ENCODE measurements around the gene ATAD3C.
"Not testable (repeated sequence)": the region's sequence is repeated elsewhere in the genome, so short reads cannot be mapped to it uniquely, and the experiment has no call there.

ATAD3C gene

DNA sequence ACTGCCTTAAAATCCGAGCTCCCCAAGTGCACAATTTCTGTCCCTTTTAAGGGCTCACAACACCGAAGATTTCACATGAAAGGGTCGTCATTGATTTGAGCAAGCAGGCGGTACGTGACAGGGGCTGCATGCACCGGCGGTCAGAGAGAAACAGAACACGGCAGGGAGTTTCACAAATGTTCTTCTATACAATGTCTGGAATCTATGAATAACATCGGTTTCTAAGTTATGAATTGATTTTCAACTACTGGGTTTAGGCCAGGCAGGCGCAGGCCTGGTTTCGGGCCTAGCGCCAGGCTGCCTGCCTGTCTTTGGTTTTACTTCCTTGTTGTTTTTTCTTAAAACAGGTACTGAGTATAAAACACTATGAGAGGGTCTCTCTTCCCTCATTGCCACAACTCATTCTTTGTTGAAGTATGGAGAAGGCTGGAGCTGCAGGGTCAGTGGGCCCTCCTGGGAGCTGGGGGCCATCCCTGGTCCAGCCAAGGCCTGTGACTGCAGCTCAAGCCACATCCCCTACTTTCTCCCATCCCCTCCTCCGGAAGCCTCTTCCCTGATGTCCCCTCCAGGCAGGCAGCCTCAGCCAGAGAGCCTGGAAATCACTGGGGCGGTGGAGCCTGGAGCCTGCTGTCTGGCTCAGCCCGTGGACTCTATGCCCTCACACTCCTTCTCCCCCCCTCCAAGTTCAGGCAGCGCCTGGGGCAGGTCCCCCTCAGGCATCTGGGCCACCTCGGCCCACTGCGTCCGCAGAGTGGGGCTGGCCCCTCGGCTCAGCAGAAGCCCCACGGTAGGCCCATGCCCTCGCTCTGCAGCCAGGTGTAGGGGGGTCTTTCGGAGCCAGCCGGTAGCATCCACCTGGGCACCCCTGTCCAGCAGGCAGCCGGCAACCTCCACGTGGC, 30.8 kb upstream of the ATAD3C start:
- no peak for DNase-seq (ENCODE audit: low spot score)

DNA sequence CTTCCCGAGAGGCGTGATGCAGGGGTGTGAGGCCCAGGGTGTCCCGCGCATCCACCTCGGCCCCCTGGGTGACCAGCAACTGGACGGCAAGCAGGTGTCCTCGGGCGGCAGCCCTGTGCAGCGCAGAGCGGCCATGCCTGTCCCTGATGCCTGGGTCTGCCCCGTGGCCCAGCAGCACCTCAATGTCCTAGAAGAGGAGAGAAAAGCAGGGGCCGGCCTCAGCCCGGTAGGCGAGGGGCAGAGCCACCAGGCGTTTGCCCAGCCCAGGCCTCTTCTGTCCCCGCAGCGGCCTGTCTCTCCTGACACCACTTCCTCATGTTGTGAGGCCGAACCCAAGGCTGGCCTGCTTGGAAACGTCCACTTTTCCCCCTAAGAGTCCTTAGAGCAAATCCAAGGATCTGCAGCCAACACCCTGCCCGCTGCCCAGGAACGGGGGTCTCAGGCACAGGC, 30.1 kb upstream of the ATAD3C start:
- no peak for DNase-seq (ENCODE audit: low spot score)

DNA sequence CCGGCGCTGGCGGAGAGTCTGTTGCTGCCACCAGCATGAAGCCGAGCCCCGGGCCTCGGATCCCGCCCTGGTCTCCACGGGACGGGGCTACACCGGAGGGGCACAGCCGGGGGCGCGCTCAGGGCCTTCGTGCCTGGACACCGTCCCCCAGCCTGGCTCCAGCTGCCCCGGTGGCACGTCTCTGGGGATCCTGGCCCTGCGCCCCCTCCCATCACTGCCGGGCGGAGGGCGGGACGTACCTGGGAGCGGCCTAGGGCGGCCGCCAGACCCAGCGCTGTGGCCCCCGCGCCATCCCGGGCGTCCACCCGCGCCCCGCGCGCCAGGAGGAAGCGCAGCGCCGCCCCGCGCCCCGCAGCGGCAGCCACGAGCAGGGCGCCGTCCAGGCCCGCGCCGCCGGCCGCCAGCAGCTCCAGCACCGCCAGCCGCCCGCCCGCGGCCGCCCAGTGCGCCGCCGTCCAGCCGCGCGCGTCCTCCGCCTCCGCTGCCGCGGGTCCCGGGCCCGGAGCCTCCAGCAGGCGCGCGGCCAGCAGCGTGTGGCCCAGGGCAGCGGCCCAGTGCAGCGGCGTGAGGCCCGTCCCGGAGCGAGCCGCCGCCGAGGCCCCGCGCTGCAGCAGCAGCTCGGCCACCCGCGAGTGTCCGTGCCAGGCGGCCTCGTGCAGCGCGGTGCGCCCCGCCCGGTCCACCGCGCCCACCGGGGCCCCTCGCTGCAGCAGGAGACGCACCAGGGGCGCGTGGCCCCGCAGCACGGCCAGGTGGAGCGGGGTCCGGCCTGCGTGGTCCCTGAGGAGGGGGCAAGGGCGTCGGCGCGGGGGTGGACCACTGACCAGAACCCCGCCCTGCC, 29.5 kb upstream of the ATAD3C start:
- no peak for DNase-seq (ENCODE audit: low spot score)

DNA sequence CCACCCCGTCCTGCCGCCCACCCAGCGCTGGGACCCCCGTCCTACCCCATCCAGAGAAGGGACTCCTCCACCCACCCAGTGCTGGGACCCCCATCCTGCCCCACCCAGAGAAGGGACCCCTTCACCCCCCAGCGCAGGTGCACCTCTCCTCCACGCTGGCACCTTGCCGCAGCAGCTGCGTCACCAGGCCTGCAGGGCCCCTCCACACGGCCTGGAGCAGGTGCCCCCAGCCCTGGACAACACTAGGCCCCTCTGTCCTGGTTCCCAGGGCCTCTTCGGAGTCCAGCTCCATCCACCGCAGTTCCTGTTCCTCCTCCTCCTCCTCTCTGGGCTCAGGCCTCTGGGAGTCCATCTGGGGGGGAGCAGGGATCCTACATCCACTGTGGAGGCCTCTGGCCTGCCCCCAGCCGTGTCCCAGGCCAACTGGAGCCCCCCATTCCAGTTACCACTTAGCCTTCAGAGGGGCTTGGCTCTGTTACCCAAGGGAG, 28.8 kb upstream of the ATAD3C start:
- DNase-seq (ENCODE audit: low spot score) = no peak

DNA sequence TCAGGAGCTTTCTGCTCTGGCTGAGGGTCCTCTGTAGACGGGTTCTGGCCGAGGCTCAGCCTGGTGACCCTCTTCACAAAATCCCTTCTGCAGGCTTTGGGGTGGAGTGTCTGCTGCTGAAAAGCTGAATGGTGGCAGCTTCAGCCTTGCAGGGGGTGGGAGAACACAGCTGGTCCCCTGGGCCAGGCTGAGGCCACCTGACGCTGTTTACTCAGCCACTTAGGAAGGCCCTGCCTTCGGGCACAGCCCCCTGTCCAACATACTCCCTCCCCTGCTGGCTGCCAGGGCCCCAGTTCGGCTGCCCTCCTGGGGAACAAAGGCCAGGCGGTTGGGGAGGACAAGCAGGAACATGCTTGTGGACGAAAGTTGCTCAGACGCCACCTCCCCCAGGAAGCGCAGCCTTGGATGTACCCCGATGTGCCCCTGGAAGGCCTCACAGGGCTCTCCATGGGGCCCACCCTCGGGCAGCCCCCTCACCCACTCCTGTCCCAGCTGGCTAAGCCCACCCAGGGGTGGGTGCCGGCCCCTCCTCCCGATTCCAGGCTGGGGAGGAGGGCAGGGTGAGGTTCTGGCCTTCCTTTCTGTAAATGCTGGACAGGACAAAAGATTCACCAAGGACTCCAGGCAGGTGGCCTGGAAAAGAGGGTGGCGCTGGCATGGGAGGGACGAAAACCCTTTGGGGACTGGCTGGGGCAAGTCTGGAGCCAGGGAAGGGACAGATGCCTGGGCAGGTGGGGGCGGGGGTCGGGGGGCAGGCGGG, 28.2 kb upstream of the ATAD3C start, which contains the start of gene ANKRD65:
ANKRD65 (minus strand) TSS at position 130 of the 760 bp plus-strand sequence. CDS start 271 bp downstream, outside the sequence.
- DNase-seq (ENCODE audit: low spot score) = no peak

DNA sequence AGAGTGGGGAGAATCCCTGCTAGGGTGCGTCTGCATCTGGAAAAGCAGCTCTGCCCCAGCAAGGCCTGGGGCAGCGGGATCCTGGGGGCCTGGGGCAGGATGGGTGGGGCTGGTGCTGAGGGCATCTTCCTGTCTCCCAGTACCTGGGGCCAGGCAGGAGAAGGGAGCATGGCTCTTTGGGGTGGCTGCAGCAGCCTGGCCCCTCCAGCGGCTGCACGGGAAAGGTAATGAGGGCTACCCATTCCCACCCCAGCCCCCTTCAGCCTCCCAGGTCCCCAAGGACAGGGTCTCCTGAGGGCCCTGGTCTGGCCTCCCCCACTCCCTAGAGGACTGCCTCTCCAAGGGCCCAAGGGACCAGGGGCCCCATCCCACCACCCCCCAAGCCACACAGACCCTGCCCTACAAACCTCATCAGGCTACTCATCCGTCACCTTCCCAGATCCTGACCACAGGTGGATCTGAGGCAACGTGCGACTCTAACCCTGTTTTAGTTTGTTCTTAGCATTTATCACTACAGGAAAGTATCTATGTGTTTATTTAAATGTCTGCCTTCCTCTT, 27.5 kb upstream of the ATAD3C start:
- no peak for DNase-seq (ENCODE audit: low spot score)

DNA sequence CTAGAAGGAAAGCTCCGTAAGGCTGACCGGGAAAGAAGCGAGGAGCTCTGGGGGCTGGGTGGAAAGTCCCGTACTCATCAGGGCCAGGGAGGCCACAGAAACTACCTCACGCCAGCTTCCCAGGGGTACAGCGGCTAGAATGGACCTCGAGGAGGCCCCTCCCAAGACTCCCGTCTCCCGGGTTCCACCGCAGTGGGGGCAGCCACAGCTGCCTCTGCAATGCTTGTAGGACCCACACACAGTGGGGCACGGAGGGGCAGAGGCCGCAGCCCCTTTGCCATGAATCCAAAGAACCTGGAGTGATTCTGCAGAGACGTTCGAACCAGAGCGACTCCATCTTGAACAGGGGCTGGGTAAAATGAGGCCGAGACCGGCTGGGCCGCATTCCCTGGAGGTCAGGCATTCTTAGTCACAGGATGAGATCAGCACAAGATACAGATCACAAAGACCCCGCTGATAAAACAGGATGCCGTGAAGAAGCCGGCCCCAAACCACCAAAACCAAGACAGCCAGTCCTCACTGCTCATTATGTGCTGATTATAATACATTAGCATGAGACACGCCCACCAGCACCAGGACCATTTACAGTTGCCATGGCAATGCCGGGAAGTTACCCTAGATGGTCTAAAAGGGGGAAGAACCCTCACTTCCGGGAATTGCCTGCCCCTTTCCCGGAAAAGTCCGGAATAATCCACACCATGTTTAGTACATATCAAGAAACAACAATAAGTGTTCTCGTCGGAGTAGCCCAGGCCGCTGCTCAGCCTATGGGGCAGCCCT, 26.8 kb upstream of the ATAD3C start:
- no peak for DNase-seq (ENCODE audit: low spot score)

DNA sequence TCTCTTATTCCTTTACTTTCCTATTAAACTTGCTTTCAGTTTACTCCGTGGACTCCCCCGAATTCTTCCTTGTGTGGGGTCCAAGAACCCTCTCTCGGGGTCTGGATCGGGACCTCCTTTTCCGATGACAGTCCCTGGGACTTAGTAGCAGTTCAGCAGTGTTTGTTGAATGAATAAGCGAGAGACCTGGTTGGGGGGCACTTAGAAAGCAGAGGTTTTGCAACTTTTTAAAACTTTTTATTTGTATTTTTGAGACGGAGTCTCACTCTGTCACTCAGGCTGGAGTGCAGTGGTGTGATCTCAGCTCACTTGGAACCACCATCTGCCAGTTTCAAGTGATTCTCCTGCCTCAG, 26.3 kb upstream of the ATAD3C start:
- DNase-seq (ENCODE audit: low spot score) = no peak

DNA sequence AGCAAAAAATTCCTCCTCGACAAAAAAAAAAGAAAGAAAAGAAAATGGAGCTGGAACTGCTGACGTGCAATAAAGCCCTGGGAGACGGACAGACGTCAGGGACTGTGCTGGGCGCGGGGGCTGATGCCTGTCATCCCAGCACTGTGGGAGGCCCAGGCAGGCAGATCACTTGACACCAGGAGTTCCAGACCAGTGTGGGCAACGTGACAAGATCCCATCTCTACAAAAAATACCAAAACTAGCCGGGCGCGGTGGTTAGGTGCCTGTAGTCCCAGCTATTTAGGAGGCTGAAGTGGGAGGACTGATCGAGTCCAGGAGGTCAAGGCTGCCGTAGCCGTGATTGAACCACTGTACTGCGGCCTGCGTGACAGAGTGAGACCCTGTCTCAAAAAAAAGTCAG, 24.8 kb upstream of the ATAD3C start:
- DNase-seq (ENCODE audit: low spot score) = no peak

DNA sequence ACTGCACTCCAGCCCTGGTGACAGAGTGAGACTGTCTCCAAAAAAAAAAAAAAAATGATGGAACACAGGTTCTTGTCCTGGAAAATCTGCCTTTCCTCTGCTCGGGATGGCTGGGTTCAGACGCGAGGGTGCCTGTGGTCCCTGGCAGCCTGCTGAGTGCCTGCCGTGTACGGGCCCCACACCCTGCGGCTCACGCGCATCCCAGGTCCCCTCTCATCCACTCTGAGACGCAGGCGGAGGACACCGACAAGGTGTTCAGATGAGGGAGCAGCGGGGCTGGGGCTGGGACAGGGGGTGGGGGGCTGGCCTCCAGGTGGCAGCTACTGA, 24.1 kb upstream of the ATAD3C start:
- DNase-seq (ENCODE audit: low spot score) = no peak

DNA sequence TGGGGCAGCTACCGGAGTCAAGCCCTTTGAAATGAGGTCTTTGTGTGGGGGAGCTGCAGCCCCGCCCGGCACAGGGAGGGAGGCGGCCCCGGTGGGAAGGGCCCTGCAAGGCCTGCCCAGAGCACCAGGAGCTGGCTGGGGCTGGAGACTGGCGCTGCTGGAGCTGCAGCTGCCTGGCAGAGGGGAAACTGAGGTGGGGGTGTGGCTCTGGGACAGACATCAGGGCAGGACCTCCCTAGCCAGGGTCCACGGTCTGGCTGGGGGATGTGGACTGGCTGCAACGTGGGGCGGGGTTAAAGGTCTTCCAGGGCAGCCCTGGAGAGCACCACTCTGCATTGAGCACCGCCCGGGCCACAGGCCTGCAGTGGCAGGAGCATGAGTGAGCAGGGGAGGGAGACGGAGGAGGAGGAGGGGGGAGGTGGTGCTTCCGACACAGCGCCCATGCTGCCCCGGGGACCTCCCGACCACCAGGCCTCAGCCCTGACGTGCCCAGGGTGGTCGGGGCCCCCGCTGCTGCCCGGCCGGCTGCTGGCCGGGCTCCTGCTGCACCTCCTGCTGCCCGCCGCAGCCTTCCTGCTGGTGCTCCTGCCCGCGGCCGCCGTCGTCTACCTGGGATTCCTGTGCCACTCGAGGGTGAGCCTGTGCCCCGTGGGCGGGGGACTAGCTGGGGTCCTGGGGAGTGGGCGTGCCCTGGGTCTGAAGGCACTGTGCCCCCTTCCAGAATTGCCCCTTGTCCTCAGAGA, 23.6 kb upstream of the ATAD3C start:
- DNase-seq (ENCODE audit: low spot score) = no peak

DNA sequence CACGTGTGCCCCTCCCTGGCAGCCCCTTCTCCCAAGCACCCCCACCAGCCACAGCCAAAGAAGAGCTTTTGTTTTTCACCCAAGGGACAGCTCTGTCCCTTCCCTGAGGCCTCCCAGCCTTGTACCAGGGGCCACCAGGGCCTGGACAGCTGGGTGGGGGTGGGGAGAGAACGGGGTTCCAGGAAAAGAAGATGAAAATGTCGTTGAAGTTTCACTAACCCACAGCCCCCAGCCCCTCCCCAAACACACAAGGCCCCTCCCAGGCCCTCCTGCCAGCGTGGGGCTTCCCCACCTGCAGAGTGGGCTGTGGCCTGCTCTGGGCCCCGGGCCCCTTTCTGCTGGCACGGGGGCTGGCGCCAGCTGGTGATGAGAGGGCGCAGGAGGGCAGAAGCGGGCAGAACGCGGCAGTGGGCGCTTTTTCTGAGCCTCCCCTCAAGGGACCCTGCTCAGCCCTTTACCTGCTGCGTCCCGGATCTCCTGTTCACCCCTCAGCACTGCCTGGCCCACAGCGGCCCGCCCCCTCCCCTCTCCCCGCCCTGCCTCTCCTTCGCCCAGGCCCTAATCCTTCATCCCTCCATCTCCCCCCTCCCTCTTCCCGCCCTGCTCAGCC, 22.9 kb upstream of the ATAD3C start:
- no peak for DNase-seq (ENCODE audit: low spot score)

DNA sequence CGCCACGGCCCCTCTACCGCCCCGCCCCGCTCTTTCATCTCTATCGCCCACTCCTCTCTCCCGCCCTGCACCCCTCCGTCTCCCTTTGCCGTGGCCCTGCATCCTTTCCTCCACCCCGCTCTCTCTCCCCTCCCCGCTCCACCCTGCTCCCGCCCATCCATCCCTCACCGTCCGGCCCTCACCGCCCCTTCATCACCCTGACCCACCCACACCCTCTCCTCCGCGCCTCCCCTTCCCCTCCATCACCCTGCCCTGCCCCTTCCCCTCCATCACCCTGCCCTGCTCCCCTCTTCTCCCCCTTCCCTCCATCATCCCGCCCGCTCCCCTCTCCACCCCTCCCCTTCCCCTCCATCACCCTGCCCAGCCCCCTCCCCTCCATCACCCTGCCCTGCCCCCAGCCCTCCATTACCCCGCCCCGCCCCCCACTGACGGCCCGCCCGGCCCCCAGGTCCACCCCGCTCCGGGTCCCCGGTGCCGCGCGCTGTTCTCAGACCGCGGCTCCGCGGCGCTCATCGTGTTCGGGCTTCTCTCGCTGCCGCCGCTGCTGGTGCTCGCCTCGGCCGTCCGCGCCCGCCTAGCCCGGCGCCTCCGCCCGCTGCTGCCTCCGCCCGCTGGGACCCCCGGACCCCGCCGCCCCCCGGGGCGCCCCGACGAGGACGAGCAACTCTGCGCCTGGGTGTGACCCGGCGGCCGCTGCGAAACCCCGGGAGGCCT, 22.2 kb upstream of the ATAD3C start:
- DNase-seq (ENCODE audit: low spot score) = no peak

DNA sequence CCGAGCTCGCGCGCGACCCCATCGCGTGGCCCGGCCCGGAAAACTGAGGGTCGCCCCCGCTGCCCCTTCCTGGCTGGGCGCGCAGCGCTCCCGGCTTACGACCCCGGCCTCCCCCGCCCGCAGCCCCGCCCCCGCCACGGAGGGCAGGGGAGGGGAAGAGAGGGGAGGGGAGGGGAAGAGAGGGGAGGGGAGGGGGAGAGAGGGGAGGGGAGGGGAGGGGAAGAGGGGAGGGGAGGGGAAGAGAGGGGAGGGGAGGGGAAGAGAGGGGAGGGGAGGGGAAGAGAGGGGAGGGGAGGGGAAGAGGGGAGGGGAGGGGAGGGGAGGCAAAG, 21.7 kb upstream of the ATAD3C start:
- DNase-seq (ENCODE audit: low spot score) = no peak

DNA sequence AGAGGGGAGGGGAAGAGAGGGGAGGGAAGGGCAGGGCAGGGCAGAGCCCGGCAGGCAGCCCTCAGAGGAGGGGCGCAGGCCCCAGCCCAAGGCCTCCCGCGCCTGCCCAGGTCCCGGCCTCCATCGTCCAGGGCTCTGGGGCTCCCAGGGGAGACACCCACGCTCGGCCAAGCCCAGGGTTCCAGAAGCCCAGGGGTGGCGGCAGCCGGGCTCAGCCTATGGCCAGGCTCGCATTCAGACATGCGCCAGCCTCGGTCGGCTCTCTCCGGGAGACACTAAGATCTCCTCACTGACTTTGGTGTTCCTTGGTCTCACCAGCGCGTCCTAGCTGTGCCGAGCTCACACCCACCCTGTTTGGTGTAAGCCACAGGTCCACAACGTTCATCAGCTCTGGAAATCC, 21.3 kb upstream of the ATAD3C start:
- DNase-seq (ENCODE audit: low spot score) = no peak

DNA sequence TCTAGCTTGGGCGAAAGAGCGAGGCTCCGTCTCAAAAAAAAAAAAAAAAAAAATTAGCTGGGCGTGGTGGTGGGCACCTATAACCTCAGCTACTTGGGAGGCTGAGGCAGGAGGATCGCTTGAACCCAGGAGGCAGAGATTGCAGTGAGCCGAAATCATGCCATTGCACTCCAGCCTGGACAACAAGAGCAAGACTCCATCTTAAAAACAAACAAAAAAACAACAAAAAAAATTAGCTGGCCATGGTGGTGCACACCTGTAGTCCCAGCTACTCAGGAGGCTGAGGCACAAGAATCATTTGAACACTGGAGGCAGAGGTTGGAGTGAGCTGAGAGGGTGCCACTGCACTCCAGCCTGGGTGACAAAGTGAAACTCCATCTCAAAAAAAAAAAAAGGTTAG, 20.5 kb upstream of the ATAD3C start:
- DNase-seq (ENCODE audit: low spot score) = not testable (repeated sequence)

DNA sequence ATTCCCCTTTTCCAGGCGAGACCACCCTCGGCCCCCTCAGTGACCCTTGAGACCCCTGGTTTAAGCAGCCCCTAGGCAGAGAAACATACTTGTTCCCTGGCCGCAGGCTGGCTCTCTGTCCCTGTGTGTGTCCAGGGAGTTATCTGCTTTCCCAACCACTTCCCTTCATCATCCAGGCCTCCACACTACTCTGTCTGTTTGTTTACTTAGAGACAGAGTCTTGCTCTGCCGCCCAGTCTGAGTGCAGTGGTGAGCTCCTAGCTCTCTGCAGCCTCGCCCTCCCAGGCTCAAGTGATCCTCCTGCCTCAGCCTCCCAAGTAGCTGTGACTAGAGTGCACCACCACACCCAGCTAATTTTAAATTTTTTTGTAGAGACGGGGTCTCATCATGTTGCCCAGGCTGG, 19.8 kb upstream of the ATAD3C start:
- DNase-seq (ENCODE audit: low spot score) = no peak

DNA sequence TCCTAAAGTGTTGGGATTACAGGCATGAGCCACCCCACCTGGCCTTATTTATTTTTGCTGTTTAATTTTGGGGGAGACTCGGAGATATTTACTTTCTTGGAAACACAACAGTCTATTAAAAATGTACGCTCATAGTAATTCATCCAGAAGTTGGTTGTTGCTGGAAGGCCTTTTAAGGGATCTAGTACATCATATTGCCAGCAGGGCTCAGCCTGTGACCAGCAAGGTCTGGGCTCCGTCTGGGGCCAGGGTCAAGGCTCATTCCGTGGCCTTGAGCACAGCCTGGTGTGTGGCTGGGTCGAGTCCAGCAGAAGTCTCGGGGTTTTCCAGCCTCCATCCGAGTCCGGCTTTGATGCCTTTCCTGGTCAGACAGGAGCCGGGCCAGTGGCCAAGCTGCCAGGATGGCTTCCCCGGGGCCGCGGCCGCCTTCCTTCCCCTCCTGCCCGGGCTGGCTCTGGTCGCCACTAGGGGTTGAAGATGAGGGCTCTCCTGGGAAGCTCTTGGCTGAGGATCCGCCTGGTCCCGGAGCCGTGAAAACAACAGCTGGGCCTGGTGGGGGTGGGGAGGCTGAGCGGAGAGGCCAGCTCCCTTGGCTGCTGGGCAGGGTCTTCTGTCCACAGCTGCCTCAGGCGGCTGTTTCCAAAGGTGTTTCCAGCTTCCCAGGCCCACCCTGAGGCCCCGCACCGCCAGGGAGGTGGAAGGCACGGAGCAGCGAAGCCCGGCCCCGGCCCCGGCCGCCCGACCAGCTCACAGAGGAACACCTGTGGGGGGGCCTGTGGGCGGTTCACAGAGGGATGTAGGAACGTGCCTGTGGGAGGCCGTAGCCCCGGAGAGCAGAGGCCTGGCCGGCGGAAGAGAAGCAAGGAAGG, 19.1 kb upstream of the ATAD3C start:
- DNase-seq (ENCODE audit: low spot score) = no peak
